Gastrocnemius medialis (tissue), 4 donors: ENCODE data around the gene MC3R.

Experiments used
- CTCF ChIP-seq, 5 experiments: fragments of 450-650 bp in 3 of 5; fragments of 200-600 bp in 2 of 5; sonication (generic) in 2 of 5; IDR thresholded peaks in 4 of 5; conservative IDR thresholded peaks in 1 of 5; 1 replicate in 4 of 5; 2 replicates in 1 of 5; pipeline ENCODE4 v1.5.1; 2016 to 2019; ENCODE audit warnings: antibody characterized with exemption in 5 of 5, mild to moderate bottlenecking in 3 of 5, moderate library complexity in 3 of 5
- POLR2A ChIP-seq, 2 donors: fragments of 450-650 bp; IDR thresholded peaks; one replicate each; pipeline ENCODE4 v1.6.1; 2017; ENCODE audit warnings: antibody characterized with exemption in 2 of 2, mild to moderate bottlenecking in 2 of 2, moderate library complexity in 2 of 2

DNA sequence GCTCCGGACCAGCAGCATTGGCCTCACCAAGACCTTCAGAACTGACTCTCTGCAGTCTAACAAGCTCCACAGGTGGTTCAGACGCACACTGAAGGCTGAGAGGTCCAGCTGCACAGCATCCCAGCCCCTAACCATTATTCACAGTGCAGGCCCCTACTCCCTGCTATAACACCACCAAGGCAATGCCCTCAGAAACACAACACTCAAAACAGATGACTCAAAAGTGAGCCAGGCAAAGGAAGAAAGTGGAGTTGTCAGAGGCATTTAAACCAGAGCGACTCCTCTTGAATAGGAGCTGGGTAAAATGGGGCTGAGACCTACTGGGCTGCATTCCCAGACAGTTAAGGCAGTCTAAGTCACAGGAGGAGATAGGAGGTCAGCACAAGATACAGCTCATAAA is 20.5 kb upstream of the MC3R start:
- TF ChIP-seq CTCF (IDR thresholded peaks at IDR 0.05 in 4 of 5, conservative IDR thresholded peaks at IDR 0.05 in 1 of 5) (no peak), POLR2A (IDR thresholded peaks at IDR 0.05) (no peak)
